ENCODE results near the gene SSBP2.
"Not testable (repeated sequence)": the region's sequence is repeated elsewhere in the genome, so short reads cannot be mapped to it uniquely, and the experiment has no call there.

Gene SSBP2

DNA sequence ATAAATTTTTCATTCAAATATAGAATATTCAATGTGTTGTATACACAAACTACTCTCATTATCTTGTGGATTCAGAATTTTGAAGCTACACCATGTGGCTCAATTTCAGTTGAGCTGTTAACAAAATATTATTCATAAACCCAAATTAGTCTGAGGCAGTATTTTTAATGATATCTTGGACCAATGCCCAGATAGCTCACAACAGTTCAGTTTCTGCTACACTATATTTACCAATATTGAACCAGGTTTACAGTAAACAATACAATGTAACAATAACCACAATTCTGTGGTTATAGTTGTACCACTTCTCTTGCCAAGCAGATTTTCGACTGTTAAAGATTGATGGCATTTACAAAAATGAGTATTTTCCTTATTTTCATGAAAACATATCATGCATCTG lies 99.9 kb downstream of the SSBP2 start:
- no peak for DNase-seq

GRCh38 chr5:81646469-81646995 lies 104.4 kb downstream of the SSBP2 start:
- DNase-seq = no peak

DNA sequence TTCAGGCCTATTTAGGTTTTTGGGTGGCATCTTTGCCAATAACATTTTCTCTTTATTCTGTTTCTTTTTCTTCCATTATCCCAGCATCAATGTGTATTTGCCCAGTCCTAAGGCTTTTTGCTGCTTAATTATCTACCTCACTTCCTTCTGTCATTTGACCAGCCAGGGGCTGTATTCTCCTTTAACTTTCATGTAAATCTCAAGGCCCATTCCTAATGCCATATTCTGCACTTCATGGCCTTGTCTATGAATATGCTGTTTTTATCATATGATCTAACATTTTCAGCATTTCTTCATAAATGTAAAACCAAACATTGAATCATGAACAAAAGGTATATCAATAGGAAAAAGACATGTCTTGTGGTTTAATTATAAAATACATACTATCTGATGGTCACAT lies 108.7 kb downstream of the SSBP2 start:
- DNase-seq = no peak

GRCh38 chr5:81639556-81639955 lies 111.3 kb downstream of the SSBP2 start:
- DNase-seq = no peak

GRCh38 chr5:81638471-81638870 lies 112.4 kb downstream of the SSBP2 start:
- DNase-seq = no peak

DNA sequence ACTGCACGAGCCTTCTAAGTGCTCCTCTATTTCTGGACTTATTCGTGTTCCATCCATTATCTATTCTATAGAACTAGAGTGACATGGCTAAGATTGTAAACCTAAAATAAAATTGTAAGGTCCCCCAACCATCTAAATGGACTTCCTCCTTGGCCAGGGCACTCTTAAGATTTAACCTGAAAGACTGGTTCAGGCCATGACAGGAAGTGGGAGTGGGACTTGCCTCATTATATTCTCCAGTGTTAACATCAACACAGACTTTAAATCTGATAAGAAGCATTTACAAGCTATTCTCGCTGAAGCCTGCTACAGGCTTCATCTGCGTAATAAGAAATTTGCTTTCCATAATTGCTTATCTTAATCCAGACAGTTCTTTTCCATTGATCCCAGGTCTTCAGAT lies 117.0 kb downstream of the SSBP2 start:
- no peak for DNase-seq

GRCh38 chr5:81633471-81633870 lies 117.4 kb downstream of the SSBP2 start:
- DNase-seq = no peak

GRCh38 chr5:81632679-81633078 lies 118.2 kb downstream of the SSBP2 start:
- no peak for DNase-seq

- no peak for DNase-seq
Observed at GRCh38 chr5:81631621-81632020, 119.3 kb downstream of the SSBP2 start.

DNA sequence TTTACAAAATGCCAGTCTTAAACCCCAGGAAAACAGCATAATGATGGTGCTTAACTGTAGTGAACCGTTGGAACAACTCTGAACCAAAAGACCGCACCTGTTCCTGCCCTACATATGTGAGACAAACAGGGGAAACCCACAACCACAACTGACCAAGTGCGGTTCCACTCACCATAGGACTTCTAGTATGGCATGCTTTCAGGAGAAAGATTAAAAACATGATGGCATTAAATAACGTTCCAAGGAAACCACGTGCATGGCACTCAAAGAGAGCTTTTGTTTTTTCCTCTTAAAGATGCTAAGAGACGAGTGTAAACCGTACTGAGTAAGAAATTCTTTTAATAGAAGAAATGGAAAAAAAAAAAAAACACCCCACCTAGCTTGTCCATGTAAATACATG lies 119.8 kb downstream of the SSBP2 start:
- DNase-seq = no peak

GRCh38 chr5:81630684-81631083 lies 120.2 kb downstream of the SSBP2 start:
- no peak for DNase-seq

DNA sequence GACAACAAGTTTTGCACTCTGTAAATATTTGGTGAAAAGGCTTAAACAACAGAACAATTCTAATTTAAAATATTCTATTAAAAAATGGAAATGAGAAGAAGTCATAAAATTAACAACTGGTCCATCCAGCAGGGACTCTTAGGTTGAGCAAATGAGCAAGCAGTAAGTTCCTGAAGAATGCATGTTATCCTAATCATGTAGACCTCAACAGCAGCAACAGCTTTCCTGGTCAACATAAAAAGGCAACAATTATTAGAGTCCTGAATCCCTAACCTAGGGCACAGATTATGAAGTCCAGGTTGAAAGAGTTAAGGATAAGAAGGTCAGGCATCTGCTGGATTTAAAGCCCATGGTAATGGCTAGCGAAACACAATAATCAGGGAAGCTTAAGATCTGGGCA lies 120.9 kb downstream of the SSBP2 start:
- no peak for DNase-seq

- not testable (repeated sequence) for DNase-seq
Observed at GRCh38 chr5:81628061-81628460, 122.8 kb downstream of the SSBP2 start.

DNA sequence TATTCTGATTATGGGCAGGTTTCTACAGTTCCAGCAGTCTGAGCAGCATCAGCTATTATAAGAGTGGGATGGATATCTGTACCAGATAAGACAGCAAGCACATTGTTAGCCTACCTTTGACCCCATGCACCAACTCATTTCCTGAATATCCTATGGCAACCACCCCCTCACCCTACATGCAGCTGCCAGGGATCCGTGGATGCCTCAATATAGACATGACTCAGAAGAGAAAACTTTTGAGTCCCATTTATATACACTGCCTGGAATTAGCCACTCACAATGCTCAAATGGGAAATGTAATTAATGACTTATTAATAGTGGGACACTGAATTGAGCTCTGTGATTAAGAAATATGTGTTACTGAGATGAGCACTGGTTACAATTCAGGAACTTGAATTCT lies 124.4 kb downstream of the SSBP2 start:
- DNase-seq = no peak

GRCh38 chr5:81609810-81610375 lies 141.0 kb downstream of the SSBP2 start:
- DNase-seq = no peak

- no peak for DNase-seq
Observed at GRCh38 chr5:81608976-81609375, 141.9 kb downstream of the SSBP2 start.

DNA sequence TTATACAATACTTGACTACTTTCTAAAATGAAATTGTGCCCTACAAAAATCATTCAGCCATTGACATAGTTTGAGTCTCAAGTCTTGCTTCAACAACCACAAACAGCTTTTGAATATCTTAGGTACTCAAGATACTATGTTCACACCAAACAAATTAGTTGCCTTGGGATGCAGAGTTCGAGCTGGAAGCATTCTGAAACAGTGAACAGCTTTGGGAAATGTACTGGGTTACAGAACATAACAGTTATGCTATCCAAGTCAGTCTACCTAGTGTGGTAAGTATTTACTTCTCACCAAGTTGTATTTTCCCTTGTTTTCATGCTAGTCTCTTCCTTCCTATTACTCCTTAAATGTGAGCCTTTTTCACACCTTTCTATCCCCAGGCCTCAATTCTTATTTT lies 143.2 kb downstream of the SSBP2 start:
- DNase-seq = no peak

- no peak for DNase-seq
Observed at GRCh38 chr5:81606150-81606549, 144.7 kb downstream of the SSBP2 start.

DNA sequence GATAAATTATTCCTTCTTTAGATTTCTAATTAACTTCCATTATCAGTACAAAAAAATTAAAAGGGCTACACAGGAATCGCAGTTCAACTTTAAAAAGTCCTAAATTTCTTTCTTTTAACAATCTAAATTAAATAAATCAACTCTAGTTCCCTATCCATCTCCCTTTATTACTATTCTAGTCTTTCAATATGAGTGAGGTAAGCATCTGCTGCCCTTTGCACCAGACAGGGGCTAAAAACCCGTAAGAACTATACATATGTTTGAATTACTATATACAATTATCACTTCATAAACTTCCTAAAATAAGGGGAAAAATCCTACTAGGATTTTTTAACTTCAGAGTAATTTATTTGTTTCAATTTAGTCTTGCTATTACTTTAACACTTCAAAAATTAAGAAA lies 145.6 kb downstream of the SSBP2 start:
- no peak for DNase-seq

DNA sequence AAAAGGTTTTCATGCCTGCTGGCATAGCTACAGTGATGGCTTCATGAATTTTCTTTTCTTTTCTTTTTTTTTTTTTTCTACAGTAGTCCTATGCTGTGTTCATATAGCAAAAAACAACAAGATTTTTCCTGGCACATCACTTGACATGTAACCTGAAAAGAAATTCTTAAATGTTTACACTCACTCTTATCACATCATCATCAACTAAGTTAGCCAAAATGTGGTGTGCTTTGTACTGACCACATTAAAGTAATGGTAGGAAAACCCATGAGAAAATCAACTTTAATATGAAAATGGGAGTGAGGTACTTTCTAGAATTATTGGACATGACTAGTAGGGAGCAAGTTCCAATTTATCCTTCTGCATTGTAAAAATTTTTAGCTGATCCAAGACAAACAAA lies 146.7 kb downstream of the SSBP2 start:
- no peak for DNase-seq

- no peak for DNase-seq
Observed at GRCh38 chr5:81601919-81602318, 149.0 kb downstream of the SSBP2 start.

GRCh38 chr5:81592085-81592484 lies 158.8 kb downstream of the SSBP2 start:
- DNase-seq = not testable (repeated sequence)

DNA sequence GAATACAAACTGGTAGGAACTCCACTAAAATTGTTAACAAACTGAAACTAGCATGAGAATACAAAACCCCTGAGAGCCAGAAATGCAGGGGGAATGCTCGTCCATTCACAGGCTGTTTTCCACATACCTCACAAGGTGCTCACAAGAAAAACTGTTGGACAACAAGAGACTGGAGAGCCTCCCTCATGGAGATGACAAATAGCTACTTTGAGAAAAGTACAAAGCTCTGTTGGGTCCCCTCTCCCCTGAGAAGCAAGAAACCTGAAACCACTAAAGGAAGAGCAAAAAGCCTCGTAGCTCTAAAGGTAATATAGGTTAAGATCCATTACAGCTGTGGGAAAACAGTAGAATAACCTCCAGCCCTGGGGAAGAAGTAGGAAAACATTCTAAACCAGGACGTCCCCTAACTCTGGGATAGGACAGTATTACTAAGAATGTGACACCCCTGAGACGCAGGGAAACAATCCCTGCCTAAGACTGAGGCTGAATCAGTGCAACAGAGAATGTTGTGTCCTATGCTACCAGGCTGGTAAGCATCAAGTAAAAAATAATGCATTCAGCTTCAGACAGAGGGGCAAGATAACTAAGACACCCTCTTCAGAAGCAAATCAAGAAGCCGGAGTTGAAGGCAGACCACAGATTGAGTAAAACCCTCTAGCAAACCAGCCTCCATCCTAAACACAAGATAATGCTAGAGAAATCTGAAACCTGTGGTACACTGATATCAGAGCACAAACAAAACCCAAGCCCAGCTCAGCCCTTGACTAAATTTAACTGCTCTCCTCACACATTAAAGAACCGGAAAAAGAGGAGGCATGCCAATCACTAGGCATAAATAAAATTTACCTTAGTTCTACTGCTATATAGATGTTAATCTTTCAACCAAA lies 160.2 kb downstream of the SSBP2 start:
- DNase-seq = no peak

GRCh38 chr5:81579262-81579924 lies 171.5 kb downstream of the SSBP2 start:
- no peak for DNase-seq
